Caki2 (cell line): ENCODE results near the gene DNAJC30. TPM values are rescaled to one million over a fixed set of nuclear protein-coding genes. Genes with fewer than 3 reads are reported as not detected.
"Not testable (repeated sequence)": the region's sequence is repeated elsewhere in the genome, so short reads cannot be mapped to it uniquely, and the experiment has no call there.

Experiments
- DNase-seq: peaks from one replicate; pipeline ENCODE4 v3.0.0-alpha.2; 2015; ENCODE audit warnings: low read depth
- in situ Hi-C: cut with HindIII; loops from 2 replicates; pipeline ENCODE4 v1.10.0; 2016; ENCODE audit warnings: low sequenced_read_pairs, low pct_unique_long_range_greater_than_20kb, mixed read lengths
- total RNA-seq: library from RNA; depleted of rRNA; stranded (reverse); fragments of >200 nt; shearing (Covaris generic); gene quantifications from 2 replicates; pipeline ENCODE4 v1.2.3, GENCODE V29; 2014; ENCODE audit warnings: low replicate concordance; rRNA removed

DNAJC30 gene
- total RNA-seq: 10.7 and 20.2 TPM in 2 replicates

DNA sequence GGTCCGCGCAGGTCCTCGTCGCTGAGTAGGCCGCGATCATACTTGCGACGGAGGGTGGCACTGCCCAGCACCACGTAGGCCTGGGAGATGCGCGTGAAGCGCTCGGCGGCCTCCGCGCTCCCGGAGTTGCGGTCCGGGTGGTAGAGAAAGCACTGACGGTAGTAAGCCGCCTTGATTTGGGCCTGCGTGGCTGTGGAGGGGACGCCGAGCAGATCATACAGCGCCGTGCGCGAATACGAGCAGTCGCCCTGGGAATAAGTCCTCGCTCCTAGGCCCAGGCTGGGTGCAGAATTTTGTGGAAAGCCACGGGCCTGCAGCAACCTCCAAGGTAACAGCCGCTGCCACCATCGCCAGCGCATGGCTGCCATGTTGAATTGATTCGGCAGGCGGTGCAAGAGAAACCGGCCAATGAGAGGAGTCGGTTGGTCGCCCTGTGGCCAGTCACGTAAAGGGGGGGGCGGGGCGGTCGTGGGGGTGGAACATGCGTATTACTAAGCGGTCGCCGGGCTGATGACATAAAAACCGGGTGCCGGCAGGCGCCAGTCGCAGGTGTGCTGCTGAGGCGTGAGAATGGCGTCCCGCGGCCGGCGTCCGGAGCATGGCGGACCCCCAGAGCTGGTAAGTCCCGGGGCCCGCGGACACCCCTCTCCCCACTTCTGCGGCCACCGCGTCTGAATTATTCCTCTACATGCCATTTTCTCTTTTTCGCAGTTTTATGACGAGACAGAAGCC, at the start of gene DNAJC30, which contains the start of gene BUD23:
Gene DNAJC30 (minus strand): TSS at position 398 of the 732 bp plus-strand sequence. CDS start 30 bp downstream, at position 368.
Gene BUD23 (plus strand): TSS at position 542 of the 732 bp plus-strand sequence. CDS start 29 bp downstream, at position 571.
- in situ Hi-C loops: no loop called here
- DNase-seq: peak; percentile 87

DNA sequence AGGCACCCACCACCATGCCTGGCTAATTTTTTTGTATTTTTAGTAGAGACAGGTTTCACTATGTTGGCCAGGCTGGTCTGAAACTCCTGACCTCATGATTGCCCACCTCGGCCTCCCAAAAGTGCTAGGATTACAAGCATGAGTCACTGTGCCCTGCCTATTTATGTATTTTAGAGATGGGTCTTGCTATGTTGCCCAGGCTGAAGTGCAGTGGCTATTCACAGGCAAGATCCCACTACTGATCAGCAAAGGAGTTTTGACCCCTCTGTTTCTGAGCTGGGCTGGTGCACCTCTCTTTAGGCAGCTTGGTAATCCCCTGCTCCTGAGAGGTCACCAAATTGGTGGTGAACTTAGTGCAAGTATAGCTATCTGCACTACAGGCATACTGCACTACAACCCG, 49.1 kb upstream of the DNAJC30 start:
- DNase-seq: no peak
- in situ Hi-C loops: no loop called here

DNA sequence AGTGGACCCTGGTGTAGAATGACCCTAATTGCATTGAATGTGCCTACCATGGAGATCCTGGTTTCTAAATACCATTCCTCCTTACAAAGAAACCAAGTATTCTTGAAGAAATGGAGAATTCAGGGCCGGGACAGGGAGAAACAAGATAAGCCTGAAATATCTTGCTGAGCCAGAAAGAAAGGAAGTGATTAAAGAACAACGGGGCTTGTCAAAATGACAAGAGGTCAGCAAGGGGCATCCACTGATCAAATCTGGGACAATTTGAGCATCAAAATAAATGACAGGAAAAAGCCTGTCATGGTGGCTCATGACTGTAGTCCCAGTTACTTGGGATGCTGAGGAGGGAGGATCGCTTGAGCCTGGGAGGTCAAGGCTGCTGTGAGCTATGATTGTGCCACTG, 47.2 kb upstream of the DNAJC30 start:
- in situ Hi-C loops: no loop called here
- DNase-seq: no peak

DNA sequence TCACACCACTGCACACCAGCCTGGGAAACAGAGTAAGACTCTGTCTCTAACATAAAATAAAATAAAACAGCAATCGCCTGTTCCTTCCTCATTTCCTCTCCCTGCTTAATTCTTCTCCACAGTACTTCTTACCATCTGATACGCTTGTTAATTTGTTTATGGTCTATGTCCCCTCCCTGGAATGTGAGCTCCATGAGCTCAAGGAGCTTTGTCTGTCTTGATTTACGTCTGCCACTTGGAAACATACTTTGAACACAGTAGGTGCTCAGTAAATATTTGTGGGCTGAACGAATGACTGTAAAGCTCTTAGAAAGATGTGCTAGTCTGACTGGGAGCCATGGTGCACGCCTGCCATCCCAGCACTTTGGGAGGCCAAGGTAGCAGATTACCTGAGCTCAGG, 45.3 kb upstream of the DNAJC30 start:
- in situ Hi-C loops: no loop called here
- no peak for DNase-seq

DNA sequence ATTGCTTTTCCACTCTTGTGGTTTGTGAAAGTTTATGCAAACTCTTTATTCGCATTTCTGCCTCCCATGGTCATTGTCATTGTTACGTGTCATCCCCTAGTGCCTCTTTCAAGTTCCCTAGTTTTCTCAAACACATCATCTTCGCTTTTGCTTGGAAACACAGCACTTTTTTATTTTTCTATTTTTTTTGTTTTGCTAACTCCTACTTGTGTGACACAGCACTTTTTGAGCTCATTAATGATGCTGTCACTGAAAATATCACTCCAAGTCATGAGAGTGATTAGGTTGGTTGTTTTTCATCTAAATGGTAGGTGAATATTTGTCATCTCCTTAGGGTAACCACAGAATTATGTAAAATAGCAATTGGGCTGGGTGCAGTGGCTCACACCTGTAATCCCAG, 44.7 kb upstream of the DNAJC30 start:
- DNase-seq: peak; percentile 69
- in situ Hi-C loops: no loop called here

DNA sequence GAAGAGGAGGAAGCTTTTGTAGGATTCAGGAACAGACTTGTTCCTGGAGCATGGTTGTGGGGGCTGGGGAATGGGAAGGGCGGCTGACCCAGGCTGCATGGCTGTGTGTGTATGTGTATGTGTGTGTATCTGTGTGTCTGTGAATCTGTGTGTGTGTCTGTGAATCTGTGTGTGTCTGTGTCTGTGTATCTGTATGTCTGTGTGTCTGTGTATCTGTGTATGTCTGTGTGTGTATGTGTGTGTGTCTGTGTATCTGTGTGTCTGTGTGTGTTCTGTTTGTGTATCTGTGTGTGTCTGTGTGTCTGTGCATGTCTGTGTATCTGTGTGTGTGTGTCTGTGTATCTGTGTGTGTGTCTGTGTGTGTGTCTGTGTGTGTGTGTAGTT, 42.8 kb upstream of the DNAJC30 start:
- DNase-seq: no peak
- in situ Hi-C loops: no loop called here

DNA sequence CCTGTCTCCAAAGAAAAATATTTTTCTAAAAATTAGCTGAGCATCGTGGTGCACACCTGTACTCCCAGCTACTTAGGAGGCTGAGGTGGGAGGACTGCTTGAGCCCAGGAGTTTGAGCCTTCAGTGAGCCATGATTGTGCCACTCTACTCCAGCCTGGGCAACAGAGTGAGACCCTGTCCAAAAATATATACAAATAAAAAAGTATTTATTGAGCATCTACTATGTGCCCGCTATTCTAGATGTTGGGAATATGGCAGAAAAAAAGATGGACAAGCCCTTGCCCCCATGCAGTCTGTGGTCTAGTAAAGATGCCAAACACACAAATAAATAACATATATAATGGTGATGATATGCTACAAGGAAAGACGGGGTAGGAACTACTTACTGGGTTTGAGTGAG, 40.6 kb upstream of the DNAJC30 start:
- in situ Hi-C loops: no loop called here
- DNase-seq: no peak

DNA sequence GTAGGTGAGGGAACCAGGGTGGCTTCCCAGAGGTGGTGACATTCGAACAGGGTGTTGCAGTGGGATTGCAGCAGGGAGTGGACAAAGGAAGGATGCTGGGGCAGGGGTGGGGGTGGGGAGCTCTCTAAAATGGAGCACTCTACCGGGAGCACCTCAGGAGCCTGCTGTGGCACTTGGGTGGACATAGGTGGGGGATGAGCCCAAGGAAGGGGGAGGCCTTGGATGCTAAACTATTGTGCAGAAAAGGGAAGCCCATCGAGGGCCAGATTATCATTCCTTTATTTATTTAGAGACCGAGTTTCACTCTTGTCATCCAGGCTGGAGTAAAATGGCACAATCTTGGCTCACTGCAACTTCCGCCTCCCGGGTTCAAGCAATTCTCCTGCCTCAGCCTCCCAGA, 39.5 kb upstream of the DNAJC30 start:
- no peak for DNase-seq
- in situ Hi-C loops: no loop called here

DNA sequence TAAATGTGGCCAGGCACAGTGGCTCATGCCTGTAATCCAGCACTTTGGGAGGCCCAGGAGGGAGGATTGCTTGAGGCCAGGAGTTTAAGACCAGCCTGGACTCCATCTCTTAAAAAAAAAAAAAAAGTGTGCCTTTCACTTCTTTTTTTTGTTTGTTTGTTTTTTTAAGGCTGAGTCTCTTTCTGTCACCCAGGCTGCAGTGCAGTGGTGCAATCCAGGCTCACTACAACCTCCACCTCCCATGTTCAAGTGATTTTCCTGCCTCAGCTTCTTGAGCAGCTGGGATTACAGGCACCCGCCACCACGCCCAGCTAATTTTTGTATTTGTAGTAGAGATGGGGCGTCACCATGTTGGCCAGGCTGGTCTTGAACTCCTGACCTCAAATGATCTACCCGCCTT, 38.9 kb upstream of the DNAJC30 start:
- in situ Hi-C loops: not testable (repeated sequence)
- DNase-seq: peak; percentile 49

DNA sequence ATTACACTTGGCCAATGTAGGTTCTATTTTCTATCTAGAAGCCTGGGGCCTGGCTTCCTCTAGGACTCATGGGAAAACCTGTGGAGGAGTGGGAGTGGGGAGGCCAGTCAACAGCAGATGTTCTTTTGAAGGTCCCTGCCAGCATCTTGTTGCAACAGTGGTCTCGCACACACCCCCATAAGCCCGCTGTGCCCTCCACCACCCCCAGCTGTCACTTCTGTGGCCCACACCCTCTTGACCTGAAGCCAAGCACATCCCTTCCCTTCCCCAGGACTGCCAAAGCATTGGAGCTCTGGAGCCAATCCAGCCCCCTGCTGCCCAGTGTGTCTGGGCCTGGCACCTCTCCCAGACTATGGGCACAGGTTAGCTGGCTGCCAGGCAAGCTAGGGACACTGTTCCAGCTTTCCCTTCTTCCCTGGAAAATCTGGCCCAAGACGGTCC, 38.1 kb upstream of the DNAJC30 start:
- in situ Hi-C loops: no loop called here
- no peak for DNase-seq

DNA sequence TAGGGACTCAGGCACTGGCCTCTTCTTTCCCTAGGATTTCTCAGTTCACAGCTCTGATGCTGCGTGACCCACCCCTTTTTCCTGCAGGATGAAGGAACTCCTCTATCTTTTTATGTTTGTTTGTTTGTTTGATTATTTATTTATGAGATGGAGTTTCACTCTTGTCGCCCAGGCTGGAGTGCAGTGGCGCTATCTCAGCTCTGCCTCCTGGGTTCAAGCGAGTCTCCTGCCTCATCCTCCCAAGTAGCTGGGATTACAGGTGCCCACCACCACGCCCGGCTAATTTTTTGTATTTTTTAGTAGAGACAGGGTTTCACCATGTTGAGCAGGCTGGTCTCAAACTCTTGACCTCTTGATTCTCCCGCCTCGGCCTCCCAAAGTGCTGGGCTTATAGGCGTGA, 37.2 kb upstream of the DNAJC30 start:
- DNase-seq: not testable (repeated sequence)

DNA sequence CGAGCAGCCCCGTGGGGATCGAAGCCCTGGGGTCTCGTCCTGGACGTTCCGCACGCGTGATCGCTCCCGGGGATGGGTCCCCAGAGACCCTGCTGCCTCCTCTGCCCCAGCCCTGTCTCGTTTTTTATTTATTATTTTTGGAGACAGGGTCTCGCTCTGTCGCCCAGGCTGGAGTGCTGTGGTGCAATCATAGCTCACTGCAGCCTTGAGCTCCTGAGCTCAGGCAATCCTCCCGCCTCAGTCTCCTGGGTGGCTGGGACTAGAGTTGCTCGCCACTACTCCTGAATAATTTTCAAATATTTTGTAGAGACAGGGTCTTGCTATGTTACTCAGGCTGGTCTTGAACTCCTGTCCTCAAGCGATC, 36.5 kb upstream of the DNAJC30 start:
- no peak for DNase-seq
- in situ Hi-C loops: no loop called here

More for the DNA sequence above, 37.2 kb upstream of the DNAJC30 start:
- in situ Hi-C loops: not testable (repeated sequence)

DNA sequence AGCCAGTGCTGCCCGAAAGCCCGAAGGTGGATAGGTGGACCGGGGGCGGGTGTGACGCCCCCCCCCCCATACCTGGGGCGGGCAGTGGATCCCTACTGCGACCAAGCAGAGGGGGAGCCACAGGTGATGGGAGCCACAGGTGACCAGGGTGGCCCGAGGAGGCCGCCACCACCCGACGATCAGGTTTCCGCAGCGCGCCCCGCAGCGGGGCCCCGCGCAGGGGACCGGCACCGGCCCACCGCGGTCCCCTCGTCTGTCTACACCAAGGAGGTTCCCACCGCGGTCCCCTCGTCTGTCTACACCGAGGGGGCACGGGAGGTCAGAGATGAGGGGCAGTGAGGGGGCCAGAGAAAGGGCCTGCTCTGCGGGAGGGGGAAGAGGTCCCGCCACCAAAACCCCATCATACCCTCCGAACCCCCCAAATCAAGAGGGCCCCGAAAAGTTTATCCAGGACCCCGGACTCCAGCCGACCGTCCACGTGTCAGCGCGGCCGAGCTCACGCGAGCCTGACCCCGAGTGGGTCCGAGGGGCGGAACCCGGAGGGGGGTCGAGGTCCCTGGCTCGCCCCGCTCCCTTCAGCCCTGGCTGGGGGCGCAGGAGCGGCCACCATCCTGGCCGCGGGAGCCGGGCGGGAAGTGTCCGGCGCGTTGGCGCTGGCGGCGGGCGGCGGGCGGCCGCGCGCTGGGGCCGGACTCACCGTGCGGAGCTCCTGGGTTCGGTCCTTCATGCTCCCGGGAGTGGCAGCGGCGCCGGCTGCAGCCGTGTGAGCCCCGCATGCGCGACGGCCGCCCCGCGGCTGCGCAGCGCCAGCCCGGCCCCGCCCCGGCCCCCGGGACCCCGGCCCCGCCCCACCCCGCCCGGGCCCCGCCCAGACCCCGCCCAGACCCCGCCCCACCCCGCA, 35.9 kb upstream of the DNAJC30 start, which contains the start of gene STX1A:
Gene STX1A (minus strand): TSS at position 765 of the 901 bp plus-strand sequence. CDS start 38 bp downstream, at position 727.
- peak; percentile 52 for DNase-seq
- in situ Hi-C loops: no loop called here

DNA sequence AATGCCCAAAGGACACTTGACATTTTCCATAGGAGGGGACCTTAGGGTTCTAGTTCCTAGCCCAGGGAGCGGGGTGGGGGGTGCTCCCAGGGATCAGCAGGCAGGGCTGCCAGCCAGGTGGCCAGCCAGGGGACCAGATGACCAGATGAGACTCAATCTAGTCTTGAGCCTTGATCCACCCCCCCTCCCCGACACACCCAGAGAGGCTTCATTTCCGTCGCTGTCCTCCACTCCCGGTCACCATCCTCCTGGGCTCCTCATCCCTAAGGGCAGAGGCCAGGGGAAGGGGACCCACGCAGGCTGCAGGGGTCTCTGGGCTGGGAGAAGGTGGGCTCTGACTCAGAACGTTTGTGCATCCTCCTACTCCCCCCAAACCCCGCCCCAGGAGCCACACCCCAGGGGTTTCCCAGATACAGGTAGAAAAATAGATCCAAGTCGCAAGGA, 35.2 kb upstream of the DNAJC30 start:
- in situ Hi-C loops: no loop called here
- peak; percentile 56 for DNase-seq

DNA sequence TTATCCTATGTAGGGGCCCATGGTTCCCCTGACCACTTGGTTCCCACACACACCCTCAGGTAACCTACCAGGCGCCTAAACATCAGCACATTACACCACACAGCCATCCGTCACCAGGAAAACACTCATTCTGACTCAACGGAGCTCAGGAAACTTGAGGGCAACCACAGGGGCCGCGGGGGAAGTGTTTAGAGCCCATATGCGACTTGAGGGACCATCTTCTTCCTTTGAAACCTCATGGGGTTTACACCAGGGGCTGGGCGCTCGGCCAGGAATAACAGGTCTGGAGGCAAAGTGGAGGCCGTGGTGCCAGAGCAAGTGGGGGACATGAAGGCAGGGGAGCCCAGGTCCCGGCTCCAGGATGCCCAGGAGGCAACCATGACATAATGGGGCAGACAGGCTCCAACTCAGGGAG, 34.7 kb upstream of the DNAJC30 start:
- peak; percentile 79 for DNase-seq

DNA sequence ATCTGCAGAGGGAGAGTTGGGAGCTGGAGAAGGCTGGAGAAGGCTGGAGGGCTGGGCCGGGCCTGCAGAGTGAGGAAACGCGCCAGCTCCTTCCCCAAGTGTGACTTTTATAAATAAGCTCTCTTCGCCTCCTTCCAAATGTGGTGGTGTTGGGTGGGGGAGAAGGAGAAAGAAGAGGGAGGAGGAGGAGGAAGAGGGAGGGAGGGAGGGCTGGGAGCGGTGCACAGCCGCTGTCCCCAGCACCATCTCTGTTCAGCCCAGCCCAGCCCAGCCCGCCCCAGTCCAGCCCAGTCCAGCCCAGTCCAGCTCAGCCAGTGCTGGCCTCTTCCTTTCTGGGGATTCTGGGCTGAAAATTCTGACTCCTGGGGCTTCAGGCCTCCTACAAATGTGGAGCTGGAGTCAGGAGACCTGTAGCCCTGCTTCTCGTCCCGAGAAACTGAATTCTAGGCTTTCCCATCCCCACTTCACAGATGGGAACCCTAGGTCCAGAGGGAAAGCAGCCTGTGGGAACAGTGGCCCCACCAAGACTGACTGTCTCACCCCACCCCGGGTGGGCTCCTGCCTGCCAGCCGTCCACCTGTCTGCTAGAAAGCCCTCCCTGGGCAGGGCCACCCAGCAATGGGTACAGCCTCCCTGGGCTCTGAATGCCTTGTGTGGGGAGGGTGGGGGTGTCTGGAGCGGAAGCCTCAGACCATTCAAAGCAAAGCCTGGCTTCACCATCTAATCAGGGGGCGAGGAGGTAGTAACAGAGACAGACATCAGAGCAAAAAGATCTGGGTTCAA, 34.0 kb upstream of the DNAJC30 start:
- DNase-seq: no peak
- in situ Hi-C loops: no loop called here

More for the DNA sequence above, 34.7 kb upstream of the DNAJC30 start:
- in situ Hi-C loops: no loop called here

DNA sequence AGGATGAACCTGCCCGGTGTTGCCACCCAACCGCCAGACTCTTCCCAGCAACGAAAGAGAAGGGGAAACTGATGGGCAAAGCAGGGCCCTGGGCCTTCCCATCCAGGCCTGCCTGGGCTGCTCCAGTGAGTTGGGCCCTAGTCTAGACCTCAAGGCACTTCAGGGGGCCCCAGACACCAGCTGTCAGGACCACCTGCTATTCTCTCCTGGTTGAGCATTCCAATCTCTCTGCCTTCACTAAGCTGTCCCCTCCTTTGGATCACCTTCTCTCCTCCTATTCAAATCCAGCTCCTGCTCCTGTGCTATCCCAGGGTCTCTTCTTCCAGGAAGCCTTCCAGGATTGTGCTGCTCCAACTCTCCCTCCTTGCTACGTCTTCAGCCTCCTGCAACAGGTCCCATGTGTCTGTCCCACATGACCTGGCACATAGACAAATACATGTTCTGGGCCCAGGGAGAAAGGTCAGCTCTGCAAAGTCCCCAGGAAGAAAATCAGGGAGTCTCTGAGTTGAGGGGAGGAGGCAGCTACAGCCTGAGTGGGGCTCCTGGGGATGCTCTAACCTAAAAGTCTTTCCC, 33.2 kb upstream of the DNAJC30 start:
- DNase-seq: no peak
- in situ Hi-C loops: no loop called here
